Measurements from ENCODE around the gene JSRP1. TPM values are rescaled to one million over a fixed set of nuclear protein-coding genes. Genes with fewer than 3 reads are reported as not detected.

Gene JSRP1
- total and polyA plus RNA-seq, 2 donors from 2014 or later: 0.37 to 5.0 TPM

DNA sequence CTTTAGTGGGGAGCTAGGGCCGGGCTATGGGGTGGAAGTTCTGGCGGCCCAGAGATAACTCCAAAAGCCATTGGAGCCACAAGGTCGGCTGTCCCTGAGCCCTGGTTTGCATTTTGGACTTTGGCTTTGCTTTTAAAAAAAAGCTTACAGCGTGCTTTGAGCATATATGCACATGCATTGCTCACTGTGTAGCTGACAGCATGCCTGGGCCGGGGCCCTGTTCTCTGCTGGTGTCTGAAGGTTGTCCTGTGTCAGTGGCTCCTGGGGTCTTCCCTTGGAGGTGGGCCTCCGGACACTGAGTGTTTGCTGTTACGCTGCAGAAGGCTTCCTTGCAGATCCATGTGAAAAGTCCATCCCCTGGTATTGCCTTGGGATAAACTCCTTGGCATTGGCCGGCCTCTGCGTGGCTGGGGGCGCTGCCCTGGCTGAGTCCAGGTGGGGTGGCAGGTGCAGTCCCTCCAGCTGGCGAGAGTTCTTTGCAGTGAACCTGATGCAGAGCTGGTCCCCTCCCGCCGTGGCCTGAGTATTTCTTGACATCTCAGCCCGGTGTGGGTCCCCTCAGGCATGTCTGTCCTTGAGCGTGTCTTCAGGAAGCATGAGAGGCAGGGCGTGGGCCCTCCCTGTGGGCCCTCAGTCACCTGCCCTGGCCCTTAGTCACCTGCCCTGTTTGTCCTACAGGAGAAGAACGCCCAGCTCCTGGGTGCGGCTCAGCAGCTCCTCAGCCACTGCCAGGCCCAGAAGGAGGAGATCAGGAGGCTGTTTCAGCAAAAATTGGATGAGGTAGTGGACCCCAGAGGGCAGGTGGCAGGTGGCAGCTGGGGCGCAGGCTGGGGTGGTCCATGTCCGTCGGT, 43.1 kb downstream of the JSRP1 start:
- TF ChIP-seq, protein P1, sequence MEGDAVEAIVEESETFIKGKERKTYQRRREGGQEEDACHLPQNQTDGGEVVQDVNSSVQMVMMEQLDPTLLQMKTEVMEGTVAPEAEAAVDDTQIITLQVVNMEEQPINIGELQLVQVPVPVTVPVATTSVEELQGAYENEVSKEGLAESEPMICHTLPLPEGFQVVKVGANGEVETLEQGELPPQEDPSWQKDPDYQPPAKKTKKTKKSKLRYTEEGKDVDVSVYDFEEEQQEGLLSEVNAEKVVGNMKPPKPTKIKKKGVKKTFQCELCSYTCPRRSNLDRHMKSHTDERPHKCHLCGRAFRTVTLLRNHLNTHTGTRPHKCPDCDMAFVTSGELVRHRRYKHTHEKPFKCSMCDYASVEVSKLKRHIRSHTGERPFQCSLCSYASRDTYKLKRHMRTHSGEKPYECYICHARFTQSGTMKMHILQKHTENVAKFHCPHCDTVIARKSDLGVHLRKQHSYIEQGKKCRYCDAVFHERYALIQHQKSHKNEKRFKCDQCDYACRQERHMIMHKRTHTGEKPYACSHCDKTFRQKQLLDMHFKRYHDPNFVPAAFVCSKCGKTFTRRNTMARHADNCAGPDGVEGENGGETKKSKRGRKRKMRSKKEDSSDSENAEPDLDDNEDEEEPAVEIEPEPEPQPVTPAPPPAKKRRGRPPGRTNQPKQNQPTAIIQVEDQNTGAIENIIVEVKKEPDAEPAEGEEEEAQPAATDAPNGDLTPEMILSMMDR (IDR thresholded peaks at IDR 0.05; ENCODE audit: borderline replicate concordance, extremely low read depth, insufficient read depth): no peak
- Histone ChIP-seq H3K27me3 (ENCODE audit: control insufficient read depth, insufficient read depth, low read length) (no peaks in the 10 kb centered on the region), H3K9ac (ENCODE audit: low read length in 3 of 3) (no peak overlapping the region), H3K36me3 (ENCODE audit: control insufficient read depth in 2 of 3, insufficient read depth in 3 of 3, low read length in 3 of 3) (peaks cover 0 to 42% (median 17%) of the 10 kb centered on the region in 3 donors), H3K4me1 (ENCODE audit: control insufficient read depth in 2 of 3, insufficient read depth in 2 of 3, low read depth in 1 of 3, low read length in 3 of 3) (peaks cover 0 to 12% (median 0%) of the 10 kb centered on the region in 3 donors), H3K9me3 (ENCODE audit: control insufficient read depth in 2 of 3, insufficient read depth in 1 of 3, low read length in 3 of 3) (no peaks in the 10 kb centered on the region), H3K4me3 (ENCODE audit: low read length in 3 of 3) (no peak overlapping the region), H3K27ac (ENCODE audit: low read depth in 2 of 2, low read length in 2 of 2) (no peak overlapping the region)
- intact Hi-C loops (cut with DNase I): no loop called here
- no peak for FAIRE-seq
- DNase-seq: no peak

DNA sequence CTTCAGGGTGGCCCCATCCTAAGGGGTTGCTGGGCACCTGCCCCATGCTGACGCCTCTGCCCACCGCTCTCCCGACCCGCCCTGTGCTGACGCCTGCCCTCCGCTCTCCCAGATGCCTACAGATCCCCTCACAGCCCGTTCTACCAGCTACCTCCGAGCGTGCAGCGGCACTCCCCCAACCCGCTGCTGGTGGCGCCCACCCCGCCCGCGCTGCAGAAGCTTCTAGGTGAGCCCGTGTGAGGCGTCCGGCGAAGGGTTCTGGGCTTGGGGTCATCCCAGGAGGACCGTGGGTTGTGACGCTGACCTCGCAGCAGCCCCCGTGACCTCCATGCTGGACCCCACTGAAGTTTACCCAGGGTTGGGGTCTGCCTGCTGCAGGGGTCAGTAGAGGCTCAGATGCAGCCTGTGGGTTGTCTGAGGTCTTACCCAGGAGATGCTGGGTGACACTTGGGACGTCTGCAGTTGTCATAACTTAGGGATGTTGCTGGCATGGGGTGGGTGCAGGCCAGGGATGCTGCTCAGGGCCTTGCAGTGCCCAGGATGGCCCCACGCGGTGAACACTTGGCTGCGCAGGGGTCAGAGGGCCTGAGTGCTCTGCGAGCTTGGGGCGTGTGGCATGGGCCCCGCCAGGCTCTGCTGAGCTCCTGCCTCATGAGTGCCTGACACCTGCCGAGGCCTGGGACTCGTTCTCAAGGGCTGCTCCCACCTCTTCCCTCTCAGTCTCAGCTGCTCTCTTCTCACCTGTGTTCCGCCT, 45.1 kb downstream of the JSRP1 start:
- H3K27me3 ChIP-seq (ENCODE audit: control insufficient read depth, insufficient read depth, low read length): no peaks in the 10 kb centered on the region
- peaks cover 0 to 38% (median 16%) of the 10 kb centered on the region in 3 donors for H3K36me3 ChIP-seq (ENCODE audit: control insufficient read depth in 2 of 3, insufficient read depth in 3 of 3, low read length in 3 of 3)
- DNase-seq (no peak), FAIRE-seq (no peak)
- H3K9me3 ChIP-seq (ENCODE audit: control insufficient read depth in 2 of 3, insufficient read depth in 1 of 3, low read length in 3 of 3): no peaks in the 10 kb centered on the region
- H3K4me3 ChIP-seq (ENCODE audit: low read length in 3 of 3): no peak overlapping the region
- H3K27ac ChIP-seq (ENCODE audit: low read depth in 2 of 2, low read length in 2 of 2): no peak overlapping the region
- H3K9ac ChIP-seq (ENCODE audit: low read length in 3 of 3): no peak overlapping the region
- TF ChIP-seq, protein P1 (IDR thresholded peaks at IDR 0.05; ENCODE audit: borderline replicate concordance, extremely low read depth, insufficient read depth): no peak
- H3K4me1 ChIP-seq (ENCODE audit: control insufficient read depth in 2 of 3, insufficient read depth in 2 of 3, low read depth in 1 of 3, low read length in 3 of 3): peaks cover 0 to 14% (median 0%) of the 10 kb centered on the region in 3 donors
- intact Hi-C loops (cut with DNase I): no loop called here

DNA sequence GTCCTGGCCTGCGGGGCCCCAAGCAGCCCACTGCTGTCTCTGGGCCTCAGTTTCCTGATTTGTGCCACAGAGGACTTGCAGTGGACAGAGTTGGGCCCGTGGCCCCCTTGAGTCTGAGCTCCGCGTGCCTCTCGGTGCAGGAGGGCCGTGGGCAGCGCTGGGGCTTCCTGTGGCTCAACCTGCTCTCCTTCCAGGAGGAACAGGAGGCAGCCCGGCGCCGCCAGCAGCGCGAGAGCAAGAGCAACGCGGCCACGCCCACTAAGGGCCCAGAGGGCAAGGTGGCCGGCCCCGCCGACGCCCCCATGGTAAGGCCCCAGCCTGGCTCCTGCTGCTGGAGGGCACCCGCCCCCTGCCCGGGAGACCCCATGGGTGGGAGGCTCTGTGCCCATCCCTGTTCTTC, 46.0 kb downstream of the JSRP1 start:
- TF ChIP-seq, protein P1 (IDR thresholded peaks at IDR 0.05; ENCODE audit: borderline replicate concordance, extremely low read depth, insufficient read depth): no peak
- Histone ChIP-seq H3K9ac (ENCODE audit: low read length in 3 of 3) (no peak overlapping the region), H3K4me3 (ENCODE audit: low read length in 3 of 3) (no peak overlapping the region), H3K27ac (ENCODE audit: low read depth in 2 of 2, low read length in 2 of 2) (no peak overlapping the region), H3K27me3 (ENCODE audit: control insufficient read depth, insufficient read depth, low read length) (no peaks in the 10 kb centered on the region), H3K36me3 (ENCODE audit: control insufficient read depth in 2 of 3, insufficient read depth in 3 of 3, low read length in 3 of 3) (peaks cover 0 to 38% (median 16%) of the 10 kb centered on the region in 3 donors), H3K4me1 (ENCODE audit: control insufficient read depth in 2 of 3, insufficient read depth in 2 of 3, low read depth in 1 of 3, low read length in 3 of 3) (peaks cover 0 to 14% (median 0%) of the 10 kb centered on the region in 3 donors), H3K9me3 (ENCODE audit: control insufficient read depth in 2 of 3, insufficient read depth in 1 of 3, low read length in 3 of 3) (no peaks in the 10 kb centered on the region)
- intact Hi-C loops (cut with DNase I): no loop called here
- DNase-seq (no peak), FAIRE-seq (no peak)

Data from kidney (tissue), 14 donors.